SU-DHL-6 (cell line): Measurements from ENCODE around the gene ADGRD2.

Experiments used
- H2AFZ ChIP-seq: fragments of 200-600 bp; sonication (generic); 2 replicates; pipeline ENCODE4 v1.6.1; 2014; ENCODE audit warnings: low read depth, mild to moderate bottlenecking, moderate library complexity, mixed read lengths, antibody characterized with exemption, low read length; ENCODE audit not compliant: severe bottlenecking
- H3F3A ChIP-seq: fragments of 200-600 bp; shearing (Covaris generic); 2 replicates; pipeline ENCODE4 v1.6.0; 2016; ENCODE audit warnings: antibody characterized with exemption, mild to moderate bottlenecking; ENCODE audit not compliant: insufficient read depth
- H3K27ac ChIP-seq: fragments of 200-600 bp; sonication (generic); 2 replicates; pipeline ENCODE4 v1.5.1; 2016; ENCODE audit warnings: low read depth, mild to moderate bottlenecking, low read length, moderate library complexity, mixed read lengths
- H3K27me3 ChIP-seq: fragments of 200-600 bp; sonication (generic), shearing (Covaris generic); 2 replicates; pipeline ENCODE4 v1.6.0; 2014; ENCODE audit warnings: mild to moderate bottlenecking, low read length
- H3K36me3 ChIP-seq: fragments of 200-600 bp; sonication (generic); 2 replicates; pipeline ENCODE4 v1.6.1; 2014; ENCODE audit warnings: mild to moderate bottlenecking, low read length, mixed read lengths
- H3K4me2 ChIP-seq: fragments of 300-600, 200-600 bp; shearing (Covaris generic), sonication (generic); 2 replicates; pipeline ENCODE4 v1.6.0; 2014; ENCODE audit warnings: low read length, low read depth, mild to moderate bottlenecking; ENCODE audit not compliant: poor library complexity, severe bottlenecking
- H3K4me3 ChIP-seq: fragments of 200-600 bp; sonication (generic); 2 replicates; pipeline ENCODE4 v1.5.1; 2014; ENCODE audit warnings: antibody characterized with exemption, low read length, mild to moderate bottlenecking, mixed read lengths; ENCODE audit not compliant: insufficient read depth, poor library complexity, severe bottlenecking
- H3K79me2 ChIP-seq: fragments of 200-600 bp; sonication (generic); 2 replicates; pipeline ENCODE4 v1.6.1; 2014; ENCODE audit warnings: mild to moderate bottlenecking, low read length, moderate library complexity; ENCODE audit not compliant: insufficient read depth
- H3K9ac ChIP-seq: fragments of 200-600 bp; sonication (generic); 2 replicates; pipeline ENCODE4 v1.7.0; 2014; ENCODE audit warnings: mild to moderate bottlenecking, low read length
- H3K9me2 ChIP-seq: fragments of 200-600 bp; sonication (generic); replicated peaks from 2 replicates; pipeline ENCODE4 v1.6.1; 2014; ENCODE audit warnings: low read length; ENCODE audit not compliant: insufficient read depth
- H3K9me3 ChIP-seq: fragments of 200-600 bp; sonication (generic); 2 replicates; pipeline ENCODE4 v1.6.1; 2014; ENCODE audit warnings: low read length, mixed read lengths; ENCODE audit not compliant: insufficient read depth
- H4K20me1 ChIP-seq: fragments of 200-600 bp; sonication (generic); 2 replicates; pipeline ENCODE4 v1.6.1; 2014; ENCODE audit warnings: low read depth, mild to moderate bottlenecking, antibody characterized with exemption, low read length, moderate library complexity, mixed read lengths
- EZH2phosphoT487 ChIP-seq: fragments of 200-600 bp; sonication (generic), shearing (Covaris generic); conservative IDR thresholded peaks from 2 replicates; pipeline ENCODE4 v1.6.1; 2018; ENCODE audit warnings: mild to moderate bottlenecking, antibody characterized with exemption, low read length, moderate library complexity, mixed read lengths
- TF ChIP-seq, protein P1 (sequence below): fragments of 200-600 bp; sonication (generic); IDR thresholded peaks from one replicate; pipeline ENCODE4 v1.5.1; 2017; ENCODE audit warnings: antibody characterized with exemption, mild to moderate bottlenecking, low read length, moderate library complexity; ENCODE audit not compliant: insufficient read depth, poor library complexity, severe bottlenecking

The ADGRD2 gene

GRCh38 chr9:124514874-124515273, 64.6 kb downstream of the ADGRD2 start:
- H4K20me1 ChIP-seq = no peaks in the 10 kb centered on the region
- H3K4me2 ChIP-seq = no peak overlapping the region
- H3K9me2 ChIP-seq = no peaks in the 10 kb centered on the region
- no peaks in the 10 kb centered on the region for H3K27me3 ChIP-seq
- no peaks in the 10 kb centered on the region for H3F3A ChIP-seq
- H2AFZ ChIP-seq = no peak overlapping the region
- H3K36me3 ChIP-seq = no peaks in the 10 kb centered on the region
- no peaks in the 10 kb centered on the region for H3K9me3 ChIP-seq
- no peaks in the 10 kb centered on the region for H3K79me2 ChIP-seq
- H3K4me3 ChIP-seq = no peak overlapping the region
- no peak overlapping the region for H3K9ac ChIP-seq
- no peak overlapping the region for H3K27ac ChIP-seq
- TF ChIP-seq EZH2phosphoT487 = no peak
- TF ChIP-seq, protein P1, sequence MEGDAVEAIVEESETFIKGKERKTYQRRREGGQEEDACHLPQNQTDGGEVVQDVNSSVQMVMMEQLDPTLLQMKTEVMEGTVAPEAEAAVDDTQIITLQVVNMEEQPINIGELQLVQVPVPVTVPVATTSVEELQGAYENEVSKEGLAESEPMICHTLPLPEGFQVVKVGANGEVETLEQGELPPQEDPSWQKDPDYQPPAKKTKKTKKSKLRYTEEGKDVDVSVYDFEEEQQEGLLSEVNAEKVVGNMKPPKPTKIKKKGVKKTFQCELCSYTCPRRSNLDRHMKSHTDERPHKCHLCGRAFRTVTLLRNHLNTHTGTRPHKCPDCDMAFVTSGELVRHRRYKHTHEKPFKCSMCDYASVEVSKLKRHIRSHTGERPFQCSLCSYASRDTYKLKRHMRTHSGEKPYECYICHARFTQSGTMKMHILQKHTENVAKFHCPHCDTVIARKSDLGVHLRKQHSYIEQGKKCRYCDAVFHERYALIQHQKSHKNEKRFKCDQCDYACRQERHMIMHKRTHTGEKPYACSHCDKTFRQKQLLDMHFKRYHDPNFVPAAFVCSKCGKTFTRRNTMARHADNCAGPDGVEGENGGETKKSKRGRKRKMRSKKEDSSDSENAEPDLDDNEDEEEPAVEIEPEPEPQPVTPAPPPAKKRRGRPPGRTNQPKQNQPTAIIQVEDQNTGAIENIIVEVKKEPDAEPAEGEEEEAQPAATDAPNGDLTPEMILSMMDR = no peak

GRCh38 chr9:124517600-124517999, 67.3 kb downstream of the ADGRD2 start:
- H3K9me3 ChIP-seq = no peaks in the 10 kb centered on the region
- no peaks in the 10 kb centered on the region for H3K9me2 ChIP-seq
- TF ChIP-seq, protein P1 = no peak
- TF ChIP-seq EZH2phosphoT487 = no peak
- no peak overlapping the region for H3K27ac ChIP-seq
- no peak overlapping the region for H3K4me3 ChIP-seq
- H3K9ac ChIP-seq = no peak overlapping the region
- H4K20me1 ChIP-seq = no peaks in the 10 kb centered on the region
- no peak overlapping the region for H3K4me2 ChIP-seq
- no peaks in the 10 kb centered on the region for H3K36me3 ChIP-seq
- H3F3A ChIP-seq = no peaks in the 10 kb centered on the region
- no peaks in the 10 kb centered on the region for H3K79me2 ChIP-seq
- no peaks in the 10 kb centered on the region for H3K27me3 ChIP-seq
- no peak overlapping the region for H2AFZ ChIP-seq

DNA sequence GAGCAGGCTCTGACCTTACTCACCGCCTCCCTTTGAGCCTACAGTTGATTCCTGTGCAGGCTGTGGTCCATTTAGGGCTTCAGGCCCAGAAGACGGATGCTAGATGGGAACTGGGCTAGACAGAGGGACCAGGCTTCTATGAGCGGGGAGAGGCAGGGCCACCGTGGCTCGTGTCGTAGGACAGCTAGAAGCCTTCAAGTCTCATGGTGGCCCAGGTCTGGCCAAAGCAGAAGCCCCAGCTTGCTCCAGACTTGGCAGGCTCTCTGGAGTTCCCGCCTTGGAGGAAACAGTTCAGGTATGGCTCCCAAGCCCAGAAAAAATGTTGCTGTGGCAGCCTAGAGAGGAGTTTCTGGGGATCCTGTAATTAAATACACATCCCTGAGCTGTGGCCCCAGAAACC, 67.9 kb downstream of the ADGRD2 start:
- H2AFZ ChIP-seq = no peak overlapping the region
- H3K36me3 ChIP-seq = no peaks in the 10 kb centered on the region
- H3K9me2 ChIP-seq = no peaks in the 10 kb centered on the region
- H3K9me3 ChIP-seq = no peaks in the 10 kb centered on the region
- no peak overlapping the region for H3K27ac ChIP-seq
- no peaks in the 10 kb centered on the region for H3K27me3 ChIP-seq
- no peak overlapping the region for H3K9ac ChIP-seq
- no peaks in the 10 kb centered on the region for H3F3A ChIP-seq
- H3K4me3 ChIP-seq = no peak overlapping the region
- no peaks in the 10 kb centered on the region for H4K20me1 ChIP-seq
- H3K4me2 ChIP-seq = no peak overlapping the region
- no peaks in the 10 kb centered on the region for H3K79me2 ChIP-seq
- TF ChIP-seq, protein P1 = no peak
- no peak for TF ChIP-seq EZH2phosphoT487
